Measurements from ENCODE around the gene PHEX. TPM values are rescaled to one million over a fixed set of nuclear protein-coding genes. Genes with fewer than 3 reads are reported as not detected.

The PHEX gene
- total RNA-seq, 2 donors from 2014 or later: not detected

DNA sequence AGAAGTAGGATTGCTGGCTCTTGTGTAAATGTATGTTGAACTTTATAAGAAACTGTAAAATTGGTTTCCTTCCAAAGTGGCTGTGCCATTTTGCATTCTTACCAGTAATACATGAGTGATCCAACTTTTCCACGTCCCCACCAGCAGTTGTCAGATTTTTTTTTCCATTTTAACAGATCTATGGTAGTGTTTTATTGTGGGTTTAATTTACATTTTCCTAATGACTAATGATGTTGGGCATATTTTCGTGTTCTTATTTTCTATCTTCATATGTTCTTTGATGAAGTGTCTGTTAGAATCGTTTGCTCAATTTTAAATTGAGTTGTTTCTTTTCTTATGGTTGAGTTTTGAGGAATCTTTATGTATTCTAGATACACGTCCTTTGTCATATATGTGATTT is 56.2 kb downstream of the PHEX start:
- H3K36me3 ChIP-seq (replicated peaks in 1 of 2; ENCODE audit: insufficient read depth in 1 of 2, low read depth in 2 of 2): no peaks in the 10 kb centered on the region
- no peak for ATAC-seq
- H3K27ac ChIP-seq: no peak overlapping the region
- no peaks in the 10 kb centered on the region for H3K9me3 ChIP-seq
- no peak overlapping the region for H3K4me3 ChIP-seq
- no peak for TF ChIP-seq POLR2A (IDR thresholded peaks at IDR 0.05)
- TF ChIP-seq, protein P1, sequence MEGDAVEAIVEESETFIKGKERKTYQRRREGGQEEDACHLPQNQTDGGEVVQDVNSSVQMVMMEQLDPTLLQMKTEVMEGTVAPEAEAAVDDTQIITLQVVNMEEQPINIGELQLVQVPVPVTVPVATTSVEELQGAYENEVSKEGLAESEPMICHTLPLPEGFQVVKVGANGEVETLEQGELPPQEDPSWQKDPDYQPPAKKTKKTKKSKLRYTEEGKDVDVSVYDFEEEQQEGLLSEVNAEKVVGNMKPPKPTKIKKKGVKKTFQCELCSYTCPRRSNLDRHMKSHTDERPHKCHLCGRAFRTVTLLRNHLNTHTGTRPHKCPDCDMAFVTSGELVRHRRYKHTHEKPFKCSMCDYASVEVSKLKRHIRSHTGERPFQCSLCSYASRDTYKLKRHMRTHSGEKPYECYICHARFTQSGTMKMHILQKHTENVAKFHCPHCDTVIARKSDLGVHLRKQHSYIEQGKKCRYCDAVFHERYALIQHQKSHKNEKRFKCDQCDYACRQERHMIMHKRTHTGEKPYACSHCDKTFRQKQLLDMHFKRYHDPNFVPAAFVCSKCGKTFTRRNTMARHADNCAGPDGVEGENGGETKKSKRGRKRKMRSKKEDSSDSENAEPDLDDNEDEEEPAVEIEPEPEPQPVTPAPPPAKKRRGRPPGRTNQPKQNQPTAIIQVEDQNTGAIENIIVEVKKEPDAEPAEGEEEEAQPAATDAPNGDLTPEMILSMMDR (IDR thresholded peaks at IDR 0.05): no peak
- intact Hi-C loops (cut with DNase I): no loop called here
- DNase-seq: no peak
- H3K27me3 ChIP-seq: no peaks in the 10 kb centered on the region
- H3K4me1 ChIP-seq: no peaks in the 10 kb centered on the region
- WGBS, 2 donors: 80 to 81% methylated on average over 4 of the region's 4 CpGs

DNA sequence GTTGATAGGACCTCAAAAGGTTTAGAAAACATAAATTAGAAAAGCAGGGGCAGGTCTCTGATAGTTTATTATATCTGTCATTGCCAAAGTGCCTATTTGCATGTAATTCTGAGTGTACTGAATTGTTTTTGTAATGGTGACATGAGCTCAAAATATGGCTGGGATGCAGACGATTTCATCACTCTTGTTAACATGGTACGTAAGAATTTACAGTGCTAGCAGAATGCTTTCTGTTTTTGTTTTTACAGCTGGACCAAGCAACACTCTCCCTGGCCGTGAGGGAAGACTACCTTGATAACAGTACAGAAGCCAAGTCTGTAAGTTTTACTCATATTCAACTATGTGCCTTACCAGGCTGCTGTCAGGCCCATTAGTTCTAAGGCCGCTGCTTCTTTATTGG is 58.1 kb downstream of the PHEX start:
- DNase-seq (no peak), ATAC-seq (no peak)
- TF ChIP-seq, protein P1 (IDR thresholded peaks at IDR 0.05): no peak
- TF ChIP-seq POLR2A (IDR thresholded peaks at IDR 0.05): no peak
- Histone ChIP-seq H3K9me3 (no peaks in the 10 kb centered on the region), H3K4me3 (no peak overlapping the region), H3K4me1 (no peaks in the 10 kb centered on the region), H3K27me3 (no peaks in the 10 kb centered on the region), H3K27ac (no peak overlapping the region), H3K36me3 (replicated peaks in 1 of 2; ENCODE audit: insufficient read depth in 1 of 2, low read depth in 2 of 2) (no peaks in the 10 kb centered on the region)
- intact Hi-C loops (cut with DNase I): no loop called here
- 64 to 74% methylated on average over 4 of the region's 4 CpGs for WGBS, 2 donors

DNA sequence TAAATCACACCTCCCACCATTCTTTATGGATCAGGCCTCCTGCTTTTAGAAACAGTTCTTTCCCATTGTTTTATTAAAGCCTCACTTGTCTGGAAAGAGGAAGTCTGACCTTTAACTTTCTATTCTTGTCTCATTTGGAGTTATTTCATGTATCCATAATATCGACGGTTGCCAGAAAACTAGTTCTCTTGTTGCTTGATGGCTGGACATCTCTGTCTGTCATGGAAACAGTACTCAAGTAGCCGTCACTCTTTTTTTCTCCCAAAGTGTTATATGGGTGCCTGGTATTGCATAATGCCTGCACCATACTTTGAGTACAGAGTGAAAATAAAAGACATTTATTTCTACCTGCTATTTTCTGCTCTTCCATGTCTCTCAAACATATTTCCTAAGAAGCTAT is 61.4 kb downstream of the PHEX start:
- DNase-seq (no peak), ATAC-seq (no peak)
- no peaks in the 10 kb centered on the region for H3K27me3 ChIP-seq
- no peaks in the 10 kb centered on the region for H3K36me3 ChIP-seq (replicated peaks in 1 of 2; ENCODE audit: insufficient read depth in 1 of 2, low read depth in 2 of 2)
- WGBS, 2 donors: 47 to 51% methylated on average over 3 of the region's 3 CpGs
- no peak for TF ChIP-seq POLR2A (IDR thresholded peaks at IDR 0.05)
- TF ChIP-seq, protein P1 (IDR thresholded peaks at IDR 0.05): no peak
- no peak overlapping the region for H3K4me3 ChIP-seq
- no peaks in the 10 kb centered on the region for H3K9me3 ChIP-seq
- intact Hi-C loops (cut with DNase I): no loop called here
- H3K4me1 ChIP-seq: no peaks in the 10 kb centered on the region
- H3K27ac ChIP-seq: no peak overlapping the region

DNA sequence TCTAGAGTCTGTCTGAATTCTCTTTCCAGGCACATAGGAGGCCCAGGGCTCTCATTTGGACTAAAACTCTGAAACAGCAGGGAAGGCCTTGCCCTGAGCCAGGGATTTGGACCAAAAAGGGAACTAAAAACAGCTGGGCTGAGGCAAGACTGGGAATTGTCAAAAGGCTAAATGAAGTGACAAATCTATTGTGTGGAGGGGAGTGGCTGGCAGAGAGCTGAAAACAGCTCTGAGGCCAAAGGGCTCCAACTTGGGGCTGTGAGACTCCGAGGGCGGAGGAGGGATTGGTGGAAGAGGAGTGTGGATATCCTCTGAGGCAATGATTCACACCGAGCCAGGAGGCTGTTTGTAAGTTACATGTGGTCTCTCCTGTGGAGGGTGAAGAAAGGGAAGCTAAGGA is 63.2 kb downstream of the PHEX start:
- Histone ChIP-seq H3K27me3 (no peaks in the 10 kb centered on the region), H3K36me3 (replicated peaks in 1 of 2; ENCODE audit: insufficient read depth in 1 of 2, low read depth in 2 of 2) (no peaks in the 10 kb centered on the region), H3K27ac (no peak overlapping the region), H3K4me1 (no peaks in the 10 kb centered on the region), H3K9me3 (no peaks in the 10 kb centered on the region), H3K4me3 (no peak overlapping the region)
- ATAC-seq (no peak), DNase-seq (peak in 3 of 4 donors; percentile 6 to 13 (median 6))
- TF ChIP-seq, protein P1 (IDR thresholded peaks at IDR 0.05): no peak
- TF ChIP-seq POLR2A (IDR thresholded peaks at IDR 0.05): no peak
- intact Hi-C loops (cut with DNase I): no loop called here
- 50 to 74% methylated on average over 3 of the region's 3 CpGs for WGBS, 2 donors

DNA sequence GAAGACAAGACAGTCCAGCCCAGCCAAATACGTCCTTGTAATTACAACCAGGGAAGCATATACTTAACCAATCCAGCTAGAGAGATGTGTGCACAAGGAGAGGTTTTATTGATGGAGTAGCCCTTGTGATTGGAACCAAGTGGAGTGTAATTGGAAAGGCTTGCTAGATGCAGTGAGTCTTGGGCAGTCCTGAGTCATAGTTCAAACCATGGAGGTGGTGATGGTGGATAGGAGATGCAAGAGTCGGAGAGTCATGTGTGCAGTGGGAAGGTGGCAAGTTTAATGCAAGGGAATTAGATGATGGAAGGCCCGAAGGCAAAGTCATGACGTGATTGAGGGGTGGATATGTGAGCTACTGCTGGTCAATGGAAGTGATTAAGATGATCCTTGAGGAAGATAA is 63.7 kb downstream of the PHEX start:
- no peaks in the 10 kb centered on the region for H3K27me3 ChIP-seq
- H3K27ac ChIP-seq: no peak overlapping the region
- DNase-seq (no peak), ATAC-seq (no peak)
- no peak overlapping the region for H3K4me3 ChIP-seq
- intact Hi-C loops (cut with DNase I): no loop called here
- WGBS, 2 donors: 87 to 90% methylated on average over 4 of the region's 4 CpGs
- H3K4me1 ChIP-seq: no peaks in the 10 kb centered on the region
- no peak for TF ChIP-seq POLR2A (IDR thresholded peaks at IDR 0.05)
- TF ChIP-seq, protein P1 (IDR thresholded peaks at IDR 0.05): no peak
- H3K36me3 ChIP-seq (replicated peaks in 1 of 2; ENCODE audit: insufficient read depth in 1 of 2, low read depth in 2 of 2): no peaks in the 10 kb centered on the region
- no peaks in the 10 kb centered on the region for H3K9me3 ChIP-seq

All from body of pancreas (tissue), 4 donors.